HL-60 (cell line): Measurements from ENCODE around the gene ZNF521.

ENCODE experiments used
- CTCF ChIP-seq: IDR thresholded peaks from one replicate; pipeline ENCODE4 v1.5.1; 2011; ENCODE audit warnings: low read length, control low read depth, inconsistent platforms; ENCODE audit not compliant: insufficient read depth
- GABPA ChIP-seq: IDR thresholded peaks from 2 replicates; pipeline ENCODE4 v1.6.1; 2012; ENCODE audit warnings: low read depth
- POLR2AphosphoS5 ChIP-seq: IDR thresholded peaks from 2 replicates; pipeline ENCODE4 v1.6.1; 2012; ENCODE audit warnings: low read depth
- REST ChIP-seq: IDR thresholded peaks from 2 replicates; pipeline ENCODE4 v1.6.1; 2012; ENCODE audit warnings: low read depth; ENCODE audit not compliant: insufficient replicate concordance
- SPI1 ChIP-seq: IDR thresholded peaks from 2 replicates; pipeline ENCODE4 v1.6.1; 2012; ENCODE audit warnings: low read depth, mild to moderate bottlenecking, borderline replicate concordance

GRCh38 chr18:25067275-25068025, 284.5 kb downstream of the ZNF521 start:
- TF ChIP-seq CTCF = no peak
- no peak for TF ChIP-seq REST
- no peak for TF ChIP-seq GABPA
- no peak for TF ChIP-seq POLR2AphosphoS5
- no peak for TF ChIP-seq SPI1
